ENCODE data around the gene CCSER1.

DNA sequence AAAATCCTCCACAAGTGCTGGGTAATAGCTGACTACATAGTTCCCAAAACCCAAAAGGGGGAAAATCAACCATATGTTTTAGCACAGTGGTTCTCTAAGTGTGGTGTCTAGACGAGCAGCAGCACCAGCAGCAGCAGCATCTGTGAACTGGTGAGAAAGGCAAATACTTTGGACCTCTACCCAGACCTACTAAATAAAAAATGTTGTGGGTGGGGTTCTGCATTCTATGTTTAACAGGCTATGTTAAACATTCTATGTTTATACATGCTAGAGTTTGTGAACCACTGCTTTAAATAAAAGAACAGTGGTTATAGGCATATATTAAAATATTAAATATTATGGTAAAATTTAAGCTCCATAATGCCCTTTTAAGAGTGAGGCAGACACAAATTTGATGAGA, 1171.6 kb downstream of the CCSER1 start:
- TF ChIP-seq, protein P1, sequence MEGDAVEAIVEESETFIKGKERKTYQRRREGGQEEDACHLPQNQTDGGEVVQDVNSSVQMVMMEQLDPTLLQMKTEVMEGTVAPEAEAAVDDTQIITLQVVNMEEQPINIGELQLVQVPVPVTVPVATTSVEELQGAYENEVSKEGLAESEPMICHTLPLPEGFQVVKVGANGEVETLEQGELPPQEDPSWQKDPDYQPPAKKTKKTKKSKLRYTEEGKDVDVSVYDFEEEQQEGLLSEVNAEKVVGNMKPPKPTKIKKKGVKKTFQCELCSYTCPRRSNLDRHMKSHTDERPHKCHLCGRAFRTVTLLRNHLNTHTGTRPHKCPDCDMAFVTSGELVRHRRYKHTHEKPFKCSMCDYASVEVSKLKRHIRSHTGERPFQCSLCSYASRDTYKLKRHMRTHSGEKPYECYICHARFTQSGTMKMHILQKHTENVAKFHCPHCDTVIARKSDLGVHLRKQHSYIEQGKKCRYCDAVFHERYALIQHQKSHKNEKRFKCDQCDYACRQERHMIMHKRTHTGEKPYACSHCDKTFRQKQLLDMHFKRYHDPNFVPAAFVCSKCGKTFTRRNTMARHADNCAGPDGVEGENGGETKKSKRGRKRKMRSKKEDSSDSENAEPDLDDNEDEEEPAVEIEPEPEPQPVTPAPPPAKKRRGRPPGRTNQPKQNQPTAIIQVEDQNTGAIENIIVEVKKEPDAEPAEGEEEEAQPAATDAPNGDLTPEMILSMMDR (IDR thresholded peaks at IDR 0.05; ENCODE audit: insufficient read depth, low read length, poor library complexity, severe bottlenecking) = no peak
- TF ChIP-seq EZH2phosphoT487 (conservative IDR thresholded peaks at IDR 0.05; ENCODE audit: low read length) = no peak

Data from SU-DHL-6 (cell line).